Measurements from ENCODE around the gene GNG8. TPM values are rescaled to one million over a fixed set of nuclear protein-coding genes. Genes with fewer than 3 reads are reported as not detected.
A peak's percentile ranks its signal among the peaks of the same experiment; 100 is the strongest.

The GNG8 gene
- total RNA-seq (6.7 and 12.0 TPM in 2 replicates), polyA plus RNA-seq (not detected in 2 replicates), polyA minus RNA-seq (not detected in 2 replicates)
- 2.1 TPM for total RNA-seq (2013)

DNA sequence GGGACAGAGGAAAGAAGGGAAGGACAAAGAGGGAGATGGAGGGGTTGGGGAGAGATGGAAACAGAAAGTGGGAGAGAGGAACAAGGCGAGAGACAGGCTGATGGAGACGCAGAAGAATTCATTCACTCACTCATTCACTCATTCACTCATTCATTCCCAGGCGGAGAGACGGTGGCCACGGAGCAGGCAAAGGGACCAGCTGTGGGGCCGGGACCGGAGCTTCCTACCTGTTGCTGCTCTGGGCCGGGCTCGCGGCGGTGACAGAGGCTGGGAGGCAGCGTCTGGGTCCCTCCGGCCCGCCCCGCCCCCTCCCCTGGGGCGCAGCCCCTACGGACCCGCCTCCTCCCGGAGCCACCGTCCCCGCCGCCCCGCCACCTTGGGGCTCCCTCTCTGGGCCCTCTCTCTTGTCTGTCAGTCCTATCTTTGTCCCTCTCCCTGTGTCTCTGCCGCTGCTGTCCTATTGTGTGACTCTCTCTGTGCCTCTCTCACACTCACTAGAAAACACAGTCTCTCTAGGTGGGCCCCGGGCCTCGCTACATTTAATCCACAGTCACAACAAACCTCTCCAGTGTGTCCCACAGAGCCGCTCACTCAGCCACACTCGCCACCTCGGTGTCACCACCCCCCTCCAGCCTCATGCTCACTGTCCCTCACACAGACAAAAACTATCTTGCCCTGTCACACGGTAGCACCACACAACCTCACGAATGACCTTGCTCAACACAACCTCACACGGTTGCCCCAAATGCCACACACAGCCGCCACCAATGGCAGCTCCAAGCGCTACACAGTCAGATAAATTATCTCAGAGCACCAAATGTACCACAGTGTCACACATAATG, at the start of gene GNG8:
GNG8 (minus strand) TSS at position 283 of the 842 bp plus-strand sequence. CDS start 1,520 bp downstream, outside the sequence.
- Histone ChIP-seq H3K4me3 (ENCODE audit: control extremely low read depth in 1 of 5, extremely low read depth in 1 of 5, insufficient read depth in 1 of 5, low read depth in 2 of 5, low read length in 4 of 5) (peak within 1 kb of the TSS in 2 of 5 experiments; percentile 1 to 18), H3K4me1 (ENCODE audit: control insufficient read depth in 2 of 2, insufficient read depth in 2 of 2, low read length in 2 of 2) (peaks cover 51 to 57% of the 10 kb centered on the region in 2 donors)
- peak; percentile 65 for DNase-seq

More for the DNA sequence above, at the start of gene GNG8:
- Histone ChIP-seq H4K20me1 (ENCODE audit: control insufficient read depth, insufficient read depth, low read length, poor library complexity, severe bottlenecking) (no peaks in the 10 kb centered on the region), H3K9me3 (ENCODE audit: control extremely low read depth in 1 of 3, control insufficient read depth in 2 of 3, insufficient read depth in 1 of 3, low read length in 2 of 3) (peaks cover 0 to 5% (median 0%) of the 10 kb centered on the region in 3 donors), H3K9ac (ENCODE audit: low read length) (no peak within 1 kb of the TSS), H3K27ac (ENCODE audit: low read length in 2 of 2) (peak within 1 kb of the TSS in 1 of 2 donors; percentile 13), H3K79me2 (ENCODE audit: control insufficient read depth, insufficient read depth, low read length) (no peaks in the 10 kb centered on the region), H3K4me2 (replicated peaks; ENCODE audit: low read depth, low read length, poor library complexity, severe bottlenecking) (peak within 1 kb of the TSS; percentile 89), H3K27me3 (replicated peaks in 1 of 4; ENCODE audit: control extremely low read depth in 1 of 4, control insufficient read depth in 3 of 4, insufficient read depth in 4 of 4, low read length in 3 of 4) (peaks cover 0 to 22% (median 9%) of the 10 kb centered on the region in 4 experiments), H3K36me3 (replicated peaks in 1 of 2; ENCODE audit: control extremely low read depth in 1 of 2, control insufficient read depth in 1 of 2, extremely low read depth in 1 of 2, insufficient read depth in 2 of 2, low read length in 1 of 2) (no peaks in the 10 kb centered on the region), H2AFZ (ENCODE audit: insufficient read depth, low read depth, low read length, poor library complexity, severe bottlenecking) (peak within 1 kb of the TSS; percentile 39)
- ChIA-PET POLR2A (interaction anchor here (0.7 to 1.5 kb wide), 5 partner anchors 14 to 23 kb away, joined by 3 to 15 read pairs (median 3); no protein-coding TSS in a partner anchor), CTCF (interaction anchor here (1.0 to 5.7 kb wide), 10 partner anchors 18 to 356 kb away, joined by 3 to 47 read pairs (median 5); partner anchors contain the start of genes CALM3 and DACT3)
- 29% methylated on average over 22 of the region's 34 CpGs for WGBS (ENCODE audit: insufficient coverage)
- Mint-ChIP-seq H3K27ac (peak within 1 kb of the TSS; percentile 73), H3K4me3 (peak within 1 kb of the TSS; percentile 72), H3K9me3 (ENCODE audit: insufficient read depth) (no peaks in the 10 kb centered on the region), H3K4me1 (peaks cover 27% of the 10 kb centered on the region), H3K27me3 (peaks cover 12% of the 10 kb centered on the region)
- ATAC-seq (ENCODE audit: low read depth) = no peak
- intact Hi-C loops (cut with micrococcal nuclease) = no loop called here
- TF ChIP-seq, protein P1, sequence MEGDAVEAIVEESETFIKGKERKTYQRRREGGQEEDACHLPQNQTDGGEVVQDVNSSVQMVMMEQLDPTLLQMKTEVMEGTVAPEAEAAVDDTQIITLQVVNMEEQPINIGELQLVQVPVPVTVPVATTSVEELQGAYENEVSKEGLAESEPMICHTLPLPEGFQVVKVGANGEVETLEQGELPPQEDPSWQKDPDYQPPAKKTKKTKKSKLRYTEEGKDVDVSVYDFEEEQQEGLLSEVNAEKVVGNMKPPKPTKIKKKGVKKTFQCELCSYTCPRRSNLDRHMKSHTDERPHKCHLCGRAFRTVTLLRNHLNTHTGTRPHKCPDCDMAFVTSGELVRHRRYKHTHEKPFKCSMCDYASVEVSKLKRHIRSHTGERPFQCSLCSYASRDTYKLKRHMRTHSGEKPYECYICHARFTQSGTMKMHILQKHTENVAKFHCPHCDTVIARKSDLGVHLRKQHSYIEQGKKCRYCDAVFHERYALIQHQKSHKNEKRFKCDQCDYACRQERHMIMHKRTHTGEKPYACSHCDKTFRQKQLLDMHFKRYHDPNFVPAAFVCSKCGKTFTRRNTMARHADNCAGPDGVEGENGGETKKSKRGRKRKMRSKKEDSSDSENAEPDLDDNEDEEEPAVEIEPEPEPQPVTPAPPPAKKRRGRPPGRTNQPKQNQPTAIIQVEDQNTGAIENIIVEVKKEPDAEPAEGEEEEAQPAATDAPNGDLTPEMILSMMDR (IDR thresholded peaks at IDR 0.05) = no peak
- no peak for TF ChIP-seq EZH2 (IDR thresholded peaks at IDR 0.05; ENCODE audit: borderline replicate concordance, insufficient read depth, low read depth, low read length, poor library complexity, severe bottlenecking)

All from B cell (primary cell).